Measurements from ENCODE around the gene ZNF287. TPM values are rescaled to one million over a fixed set of nuclear protein-coding genes. Genes with fewer than 3 reads are reported as not detected.

The ZNF287 gene
- total RNA-seq, 1 donor from 2014 or later, result 1.9 TPM

GRCh38 chr17:16515933-16516332 is 53.1 kb downstream of the ZNF287 start:
- no peak for DNase-seq

GRCh38 chr17:16513873-16514272 is 55.1 kb downstream of the ZNF287 start:
- no peak for DNase-seq

- no peak for DNase-seq
Measured at GRCh38 chr17:16512011-16512410, 57.0 kb downstream of the ZNF287 start.

GRCh38 chr17:16511593-16511992 is 57.4 kb downstream of the ZNF287 start:
- peak; percentile 29 for DNase-seq

GRCh38 chr17:16507918-16508533 is 61.0 kb downstream of the ZNF287 start:
- no peak for DNase-seq

- no peak for DNase-seq
Measured at GRCh38 chr17:16506188-16506587, 62.8 kb downstream of the ZNF287 start.

GRCh38 chr17:16504984-16505383 is 64.0 kb downstream of the ZNF287 start:
- no peak for DNase-seq

Other genes with a start within 250 kb of the ZNF287 start
- gene CENPV, start 215.7 kb downstream of the ZNF287 start, total RNA-seq, result 8.2 and 14.1 TPM in 2 replicates
- 1,676 and 1,882 TPM in 2 replicates for gene UBB, start 188.1 kb downstream of the ZNF287 start, total RNA-seq
- 40.0 and 48.8 TPM in 2 replicates for gene TRPV2, start 153.6 kb downstream of the ZNF287 start, total RNA-seq
- 2.6 and 4.5 TPM in 2 replicates for gene LRRC75A, start 77.0 kb downstream of the ZNF287 start, total RNA-seq
- 3.9 and 7.0 TPM in 2 replicates for gene ZNF624, start 84.6 kb upstream of the ZNF287 start, total RNA-seq
- gene CCDC144A, start 121.0 kb upstream of the ZNF287 start, total RNA-seq, result 3.2 and 7.7 TPM in 2 replicates